Effector CD8-positive, alpha-beta T cell (primary cell): Measurements from ENCODE around the gene MECP2.
A peak's percentile ranks its signal among the peaks of the same experiment; 100 is the strongest.

Experiments used
- DNase-seq: peaks from one replicate; lab custom pipeline; 2025; lab: John Stamatoyannopoulos, UW

MECP2 gene

DNA sequence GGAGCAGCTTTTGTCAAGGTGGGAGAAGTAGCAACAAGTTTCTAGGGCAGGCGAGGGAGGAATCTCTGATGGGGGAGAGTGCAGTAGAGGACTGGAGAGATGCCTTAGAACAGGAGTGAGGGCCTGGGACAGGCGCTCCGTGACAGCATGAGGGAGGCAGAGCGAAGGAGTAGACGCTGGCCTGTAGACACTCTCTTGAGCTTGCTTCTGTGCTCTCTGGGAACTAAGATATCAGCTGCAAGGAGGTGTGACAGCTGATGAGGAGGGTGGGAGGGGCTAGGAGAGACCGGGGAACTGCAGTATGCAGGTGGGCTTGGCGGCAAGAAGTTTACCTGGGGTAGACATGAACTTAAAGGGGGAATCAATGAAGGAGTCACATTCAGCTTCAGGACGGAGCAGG lies 35.7 kb downstream of the MECP2 start:
- no peak for DNase-seq

DNA sequence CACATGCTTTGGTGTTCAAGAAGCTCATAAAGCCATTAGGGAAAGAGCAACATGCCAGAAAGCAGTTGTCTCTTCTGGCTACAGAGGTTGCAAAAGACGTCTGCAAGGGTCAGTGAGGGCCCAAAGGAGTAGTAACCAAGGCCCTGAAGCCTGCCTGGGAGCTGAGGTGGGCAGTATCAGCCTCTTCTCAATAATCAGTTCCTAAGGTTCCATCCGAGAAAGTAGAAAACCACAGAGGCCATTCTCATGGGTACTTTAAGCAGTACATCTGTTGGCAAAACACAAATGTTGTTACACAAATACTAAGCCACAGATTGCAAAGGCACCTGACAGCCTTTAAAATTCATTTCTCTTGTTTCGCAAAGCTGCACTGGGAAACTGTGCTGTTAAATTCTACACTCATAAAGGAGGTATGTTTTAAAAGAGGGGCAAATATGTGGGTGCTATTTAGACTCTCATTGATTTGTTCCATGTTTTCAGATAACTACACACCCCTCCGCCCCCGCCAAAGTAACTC lies 37.7 kb downstream of the MECP2 start:
- DNase-seq = no peak

GRCh38 chrX:154059231-154059630 lies 38.3 kb downstream of the MECP2 start:
- DNase-seq = no peak

- no peak for DNase-seq
These were observed 39.1 kb downstream of the MECP2 start for GRCh38 chrX:154058214-154058997.

- DNase-seq = no peak
These were observed 39.7 kb downstream of the MECP2 start for GRCh38 chrX:154057791-154058190.

DNA sequence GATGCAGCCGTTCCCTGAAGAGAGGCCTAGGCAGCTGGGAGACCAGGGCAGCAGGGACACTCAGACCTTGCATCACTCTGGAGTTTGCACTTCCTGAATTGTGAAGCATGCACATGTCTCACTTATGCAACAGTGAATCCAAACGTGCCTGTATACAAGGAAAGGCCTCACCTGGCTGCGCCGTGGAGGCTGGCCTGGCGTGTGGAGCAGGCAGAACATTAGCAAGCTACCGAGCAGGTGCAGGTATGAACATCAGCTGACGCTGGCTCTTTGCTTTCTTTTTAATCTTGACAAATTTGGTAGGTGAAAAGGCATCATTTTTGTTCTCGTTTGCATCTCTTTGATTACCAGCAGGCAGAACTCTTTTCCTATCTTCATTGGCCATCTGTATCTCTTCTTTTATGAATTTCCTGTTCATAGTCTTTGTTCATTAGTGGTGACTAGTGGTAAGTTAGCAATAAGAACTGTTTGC lies 40.7 kb downstream of the MECP2 start:
- no peak for DNase-seq

DNA sequence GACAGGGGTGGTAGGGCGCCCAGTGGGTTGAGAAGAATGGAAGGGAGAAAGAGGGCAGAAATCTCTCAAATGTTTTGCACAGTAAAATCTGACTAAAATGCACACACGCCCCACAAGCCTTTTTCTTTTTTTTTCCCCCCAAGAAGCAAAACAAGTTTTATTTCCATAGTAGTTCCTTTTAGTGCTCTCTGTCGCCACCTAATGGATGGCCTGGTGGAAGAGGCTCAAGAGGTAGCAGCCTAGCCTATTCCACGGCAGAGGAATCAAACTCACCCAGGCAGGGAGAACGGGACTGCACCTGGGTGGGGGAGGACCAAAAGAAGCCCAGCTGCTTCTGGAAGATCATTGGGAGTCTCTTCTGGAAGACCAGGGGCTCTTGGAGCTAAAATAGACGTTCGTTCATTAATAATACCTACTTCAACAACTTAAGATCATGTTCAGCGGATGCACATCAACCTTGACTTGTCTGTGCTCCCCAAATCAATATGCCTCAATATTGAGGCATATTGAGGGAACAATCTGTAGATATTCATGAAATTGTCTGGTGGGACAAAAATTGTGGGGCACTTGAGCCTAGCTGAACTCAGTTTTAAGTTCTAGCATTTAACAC lies 46.2 kb downstream of the MECP2 start:
- peak; percentile 56 for DNase-seq

DNA sequence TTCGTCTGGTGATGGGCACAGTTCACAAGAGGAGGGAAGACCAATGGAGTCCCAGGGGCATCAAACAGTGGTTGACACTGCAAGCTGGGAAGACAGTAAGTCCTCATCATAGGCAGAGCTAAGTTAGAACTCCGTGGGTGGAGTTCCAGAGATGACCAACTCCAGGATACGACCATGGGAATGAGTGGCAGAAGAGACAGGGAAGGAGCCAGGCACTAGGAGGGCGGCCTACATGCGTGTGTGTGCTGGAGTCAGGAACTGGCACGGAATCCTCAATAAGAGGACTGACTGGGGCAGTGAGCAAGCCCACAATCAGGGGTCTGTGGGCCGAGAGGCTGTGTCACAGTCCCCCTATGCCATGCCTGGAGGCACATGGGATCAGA lies 47.4 kb downstream of the MECP2 start:
- no peak for DNase-seq

GRCh38 chrX:154049209-154050112 lies 48.1 kb downstream of the MECP2 start:
- DNase-seq = no peak

- no peak for DNase-seq
These were observed 49.1 kb downstream of the MECP2 start for GRCh38 chrX:154048398-154048797.

DNA sequence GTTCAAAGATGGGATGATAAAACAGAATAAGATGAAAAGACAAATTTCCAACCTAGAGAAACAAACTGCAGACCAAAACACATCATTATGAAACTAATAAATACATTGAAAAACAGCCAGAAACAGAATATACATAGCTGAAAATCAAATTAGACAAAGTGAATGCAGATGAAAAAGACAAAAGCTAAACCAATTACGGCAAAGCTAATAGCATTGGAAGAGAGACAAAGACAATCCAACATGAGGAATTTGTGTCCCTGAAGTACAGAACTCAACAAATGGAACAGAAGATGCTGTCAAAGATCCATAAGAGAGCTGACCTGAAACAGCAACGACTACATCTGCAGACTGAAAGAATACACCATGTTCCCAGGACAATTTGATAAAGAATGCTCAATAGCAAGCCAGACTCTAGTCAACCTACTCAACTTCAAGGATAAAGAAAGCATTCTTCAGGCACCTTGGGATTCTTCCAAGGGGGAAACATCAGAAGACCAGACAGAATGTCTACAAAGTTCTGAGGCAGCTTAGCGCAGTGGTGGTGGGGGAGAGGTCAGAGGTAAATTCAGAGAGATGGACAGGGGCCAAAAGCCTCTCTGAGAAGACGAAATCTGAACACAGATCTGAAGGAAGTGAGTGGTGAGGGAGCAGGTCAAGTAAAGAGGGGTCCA lies 50.4 kb downstream of the MECP2 start:
- no peak for DNase-seq

DNA sequence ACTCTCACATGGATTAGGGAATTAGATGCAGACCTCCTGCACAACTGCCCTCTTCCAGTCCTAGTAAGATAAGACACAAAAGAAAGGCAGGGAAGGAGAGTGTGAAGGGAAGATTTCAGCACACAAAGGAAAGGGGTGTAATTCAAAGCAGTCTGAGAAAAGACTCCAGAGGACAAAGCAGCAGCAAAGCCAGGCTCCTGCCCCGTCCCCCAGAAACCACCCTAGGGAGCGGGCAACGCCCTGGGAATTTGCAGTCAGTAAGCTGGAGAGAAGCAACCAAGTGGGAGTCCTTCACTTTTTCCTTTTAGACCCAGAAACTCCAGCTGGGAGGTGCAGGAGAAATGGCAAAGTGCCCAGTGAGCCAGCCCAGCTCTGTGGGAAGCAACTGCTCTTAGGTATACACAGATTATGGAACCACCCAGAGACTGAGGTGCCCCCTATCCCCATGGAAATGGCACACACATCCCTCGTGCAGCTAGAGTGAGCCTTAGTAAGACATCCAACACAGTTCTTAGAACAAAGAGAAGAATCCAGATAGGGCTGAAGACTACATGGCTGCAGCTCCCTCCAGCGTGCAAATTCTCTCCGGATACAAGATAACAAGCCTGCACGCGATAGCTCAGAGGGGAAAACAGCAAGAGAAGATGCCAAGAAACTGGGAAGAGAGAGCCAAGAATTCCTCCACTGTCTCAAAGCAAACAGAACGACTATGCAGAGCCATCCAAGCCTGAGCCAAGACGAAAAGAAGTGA lies 51.3 kb downstream of the MECP2 start:
- DNase-seq = no peak

DNA sequence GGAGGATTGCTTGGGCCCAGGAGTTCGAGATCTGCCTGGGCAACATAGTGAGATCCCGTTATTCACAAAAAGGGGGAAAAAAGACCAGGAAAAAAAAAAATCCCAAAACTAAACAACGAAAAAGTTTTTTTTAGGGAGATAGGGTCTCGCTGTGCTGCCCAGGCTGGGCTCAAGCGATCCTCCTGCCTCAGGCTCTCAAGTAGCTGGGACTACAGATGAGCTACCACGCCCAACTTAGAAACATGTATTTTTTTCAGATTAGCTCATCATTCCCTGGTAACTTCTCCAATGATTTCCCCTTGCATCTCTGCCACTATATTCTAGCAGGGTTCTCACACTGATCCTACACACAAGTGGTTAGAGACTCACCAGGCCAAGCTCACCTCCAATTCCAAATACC lies 53.4 kb downstream of the MECP2 start:
- no peak for DNase-seq

DNA sequence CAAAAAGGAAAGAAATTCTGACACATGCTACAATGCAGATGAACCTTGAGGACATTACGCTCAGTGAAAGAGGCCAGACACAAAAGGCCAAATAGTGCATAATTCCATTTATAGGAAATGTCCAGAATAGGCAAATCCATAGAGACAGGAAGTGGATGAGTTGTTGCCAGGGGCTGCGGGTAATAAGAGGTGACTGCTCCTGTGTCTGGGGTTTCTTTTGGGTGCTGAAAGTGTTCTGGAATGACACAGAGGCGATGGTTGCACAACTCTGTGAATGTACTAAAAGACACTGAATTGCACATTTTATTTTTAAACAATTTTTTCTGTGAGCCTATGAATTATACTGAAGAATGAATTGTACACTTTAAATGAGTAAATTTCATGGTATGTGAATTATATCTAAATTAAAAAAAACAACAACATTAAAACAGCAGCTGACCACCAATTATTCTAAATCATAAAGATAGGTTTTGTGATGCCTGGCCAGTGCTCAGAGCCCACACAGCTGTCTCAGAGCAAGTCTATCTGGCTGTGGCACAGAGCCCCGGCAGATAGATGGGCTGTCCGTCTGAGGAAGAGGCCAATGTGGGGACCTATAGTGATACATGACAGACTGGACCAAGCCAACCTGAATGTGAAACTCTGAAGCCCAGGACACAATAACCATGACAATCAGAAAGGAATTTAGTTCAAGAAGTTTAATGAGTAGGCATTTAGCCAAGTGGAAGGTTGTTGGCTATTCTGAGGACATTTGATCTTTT lies 54.3 kb downstream of the MECP2 start:
- DNase-seq = no peak

- no peak for DNase-seq
These were observed 56.7 kb downstream of the MECP2 start for GRCh38 chrX:154040863-154041262.

DNA sequence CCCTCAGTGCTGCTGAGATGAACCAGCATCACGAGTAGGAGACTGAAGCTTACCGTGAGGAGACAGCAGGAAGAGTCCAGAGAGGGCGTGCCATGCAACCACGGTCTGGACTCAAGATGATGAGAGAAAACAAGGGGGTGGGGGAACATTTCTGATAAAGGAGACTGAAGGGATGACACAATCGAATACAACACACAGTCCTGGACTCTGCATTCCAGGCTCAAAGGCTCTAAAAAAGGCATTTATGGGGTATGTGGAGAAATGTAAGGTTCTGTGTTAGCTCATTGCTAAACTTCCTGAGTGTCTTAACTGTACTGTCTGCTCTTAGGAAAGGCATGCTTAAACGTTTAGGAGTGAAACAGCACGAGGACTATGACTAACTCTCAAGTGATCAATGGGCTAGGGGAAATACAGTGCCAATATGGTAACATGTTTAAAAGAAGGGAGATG lies 57.2 kb downstream of the MECP2 start:
- DNase-seq = no peak

- DNase-seq = no peak
These were observed 57.9 kb downstream of the MECP2 start for GRCh38 chrX:154039577-154039976.

DNA sequence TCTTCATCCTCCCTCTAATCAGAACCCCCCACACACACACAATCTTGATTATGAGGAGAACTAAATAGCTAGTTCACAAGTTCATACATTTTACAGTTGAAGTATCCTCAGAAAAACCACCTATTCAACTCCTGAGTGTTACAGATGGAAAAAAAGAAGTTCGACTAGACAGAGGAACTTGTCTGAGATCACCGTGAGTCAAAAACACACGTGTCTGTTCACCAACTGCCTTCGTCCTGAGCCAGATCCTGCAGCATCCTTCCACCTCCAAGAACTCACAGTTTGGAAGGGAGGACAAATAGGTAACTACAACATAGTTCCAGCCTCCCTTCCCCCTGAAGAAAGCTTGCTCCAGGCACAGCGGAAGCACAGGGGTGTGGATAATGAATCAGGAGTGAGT lies 58.9 kb downstream of the MECP2 start:
- no peak for DNase-seq

DNA sequence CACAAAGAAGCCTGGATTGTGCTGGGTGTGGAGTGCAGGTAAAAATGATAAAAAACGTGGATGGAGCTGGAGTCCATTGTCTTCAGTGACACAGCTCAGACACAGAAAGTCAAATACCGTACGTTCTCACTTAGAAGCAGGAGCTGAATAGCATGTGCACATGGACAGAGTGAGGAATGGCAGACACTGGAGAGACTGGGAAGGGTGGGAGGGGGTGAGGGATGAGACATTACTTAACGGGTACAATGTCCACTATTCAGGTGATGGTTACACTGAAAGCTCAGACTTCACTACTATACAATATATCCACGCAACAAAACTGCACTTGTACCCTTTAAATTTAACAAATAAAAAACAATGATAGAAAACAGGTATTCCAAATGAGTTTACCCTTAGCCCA lies 59.8 kb downstream of the MECP2 start:
- no peak for DNase-seq

DNA sequence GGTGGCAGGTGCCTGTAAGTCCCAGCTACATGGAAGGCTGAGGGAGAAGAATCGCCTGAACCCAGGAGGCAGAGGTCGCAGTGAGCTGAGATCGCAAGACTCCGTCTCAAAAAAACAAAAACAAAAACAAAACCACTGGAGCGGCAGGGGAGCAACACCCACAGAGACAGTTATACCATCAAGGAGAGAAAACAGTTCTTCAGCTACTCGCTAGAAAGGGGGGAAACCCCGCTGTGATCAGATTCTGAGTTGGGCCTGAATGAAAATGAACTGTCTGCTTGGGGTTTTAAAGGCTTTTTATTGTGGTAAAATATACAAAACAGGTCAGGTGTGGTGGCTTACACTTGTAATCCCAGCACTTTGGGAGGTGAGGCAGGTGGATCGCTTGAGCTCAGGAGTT lies 61.0 kb downstream of the MECP2 start:
- DNase-seq = no peak
